ENCODE results near the gene NDUFV1. TPM values are rescaled to one million over a fixed set of nuclear protein-coding genes. Genes with fewer than 3 reads are reported as not detected.

NDUFV1 gene
- total and polyA plus RNA-seq, 2 of the 4 experiments (the other 2 are of a cell fraction) = 120 to 133 TPM

DNA sequence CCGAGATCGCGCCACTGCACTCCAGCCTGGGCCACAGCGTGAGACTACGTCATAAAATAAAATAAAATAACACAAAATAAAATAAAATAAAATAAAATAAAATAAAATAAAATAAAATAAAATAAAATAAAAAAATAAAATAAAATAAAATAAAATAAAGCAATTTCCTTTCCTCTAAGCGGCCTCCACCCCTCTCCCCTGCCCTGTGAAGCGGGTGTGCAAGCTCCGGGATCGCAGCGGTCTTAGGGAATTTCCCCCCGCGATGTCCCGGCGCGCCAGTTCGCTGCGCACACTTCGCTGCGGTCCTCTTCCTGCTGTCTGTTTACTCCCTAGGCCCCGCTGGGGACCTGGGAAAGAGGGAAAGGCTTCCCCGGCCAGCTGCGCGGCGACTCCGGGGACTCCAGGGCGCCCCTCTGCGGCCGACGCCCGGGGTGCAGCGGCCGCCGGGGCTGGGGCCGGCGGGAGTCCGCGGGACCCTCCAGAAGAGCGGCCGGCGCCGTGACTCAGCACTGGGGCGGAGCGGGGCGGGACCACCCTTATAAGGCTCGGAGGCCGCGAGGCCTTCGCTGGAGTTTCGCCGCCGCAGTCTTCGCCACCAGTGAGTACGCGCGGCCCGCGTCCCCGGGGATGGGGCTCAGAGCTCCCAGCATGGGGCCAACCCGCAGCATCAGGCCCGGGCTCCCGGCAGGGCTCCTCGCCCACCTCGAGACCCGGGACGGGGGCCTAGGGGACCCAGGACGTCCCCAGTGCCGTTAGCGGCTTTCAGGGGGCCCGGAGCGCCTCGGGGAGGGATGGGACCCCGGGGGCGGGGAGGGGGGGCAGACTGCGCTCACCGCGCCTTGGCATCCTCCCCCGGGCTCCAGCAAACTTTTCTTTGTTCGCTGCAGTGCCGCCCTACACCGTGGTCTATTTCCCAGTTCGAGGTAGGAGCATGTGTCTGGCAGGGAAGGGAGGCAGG lies 23.2 kb upstream of the NDUFV1 start, which contains the start of gene GSTP1:
TSS of gene GSTP1 (plus strand) at position 566 of the 958 bp plus-strand sequence. CDS start at position 598, 32 bp downstream.
- peaks cover 20% of the 10 kb centered on the region for H3K36me3 ChIP-seq (ENCODE audit: control insufficient read depth, insufficient read depth, low read length)
- TF ChIP-seq RAD21 (IDR thresholded peaks at IDR 0.05; ENCODE audit: low read length) (peak; percentile 62), RFX5 (IDR thresholded peaks at IDR 0.05; ENCODE audit: low read depth, low read length) (no peak), CHD1 (IDR thresholded peaks at IDR 0.05; ENCODE audit: low read depth, low read length) (no peak), FOS (IDR thresholded peaks at IDR 0.05; ENCODE audit: low read depth, low read length) (peak; percentile 51), BHLHE40 (IDR thresholded peaks at IDR 0.05; ENCODE audit: low read depth, low read length) (peak; percentile 71), MAZ (IDR thresholded peaks at IDR 0.05; ENCODE audit: borderline replicate concordance, low read depth, low read length) (peak; percentile 93), MAFK (IDR thresholded peaks at IDR 0.05; ENCODE audit: low read depth, low read length) (peak; percentile 52), CEBPB (IDR thresholded peaks at IDR 0.05; ENCODE audit: low read depth, low read length) (peak; percentile 83), MXI1 (IDR thresholded peaks at IDR 0.05; ENCODE audit: borderline replicate concordance, low read depth, low read length) (0 out of 2 replicates have a peak, but pooled peaks have one; percentile 42)
- TF ChIP-seq, protein P1, sequence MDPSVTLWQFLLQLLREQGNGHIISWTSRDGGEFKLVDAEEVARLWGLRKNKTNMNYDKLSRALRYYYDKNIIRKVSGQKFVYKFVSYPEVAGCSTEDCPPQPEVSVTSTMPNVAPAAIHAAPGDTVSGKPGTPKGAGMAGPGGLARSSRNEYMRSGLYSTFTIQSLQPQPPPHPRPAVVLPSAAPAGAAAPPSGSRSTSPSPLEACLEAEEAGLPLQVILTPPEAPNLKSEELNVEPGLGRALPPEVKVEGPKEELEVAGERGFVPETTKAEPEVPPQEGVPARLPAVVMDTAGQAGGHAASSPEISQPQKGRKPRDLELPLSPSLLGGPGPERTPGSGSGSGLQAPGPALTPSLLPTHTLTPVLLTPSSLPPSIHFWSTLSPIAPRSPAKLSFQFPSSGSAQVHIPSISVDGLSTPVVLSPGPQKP (IDR thresholded peaks at IDR 0.05; ENCODE audit: borderline replicate concordance, low read depth, low read length) = no peak
- TF ChIP-seq, protein P2, sequence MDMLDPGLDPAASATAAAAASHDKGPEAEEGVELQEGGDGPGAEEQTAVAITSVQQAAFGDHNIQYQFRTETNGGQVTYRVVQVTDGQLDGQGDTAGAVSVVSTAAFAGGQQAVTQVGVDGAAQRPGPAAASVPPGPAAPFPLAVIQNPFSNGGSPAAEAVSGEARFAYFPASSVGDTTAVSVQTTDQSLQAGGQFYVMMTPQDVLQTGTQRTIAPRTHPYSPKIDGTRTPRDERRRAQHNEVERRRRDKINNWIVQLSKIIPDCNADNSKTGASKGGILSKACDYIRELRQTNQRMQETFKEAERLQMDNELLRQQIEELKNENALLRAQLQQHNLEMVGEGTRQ (IDR thresholded peaks at IDR 0.05; ENCODE audit: low read depth, low read length) = no peak
- TF ChIP-seq, protein P3, sequence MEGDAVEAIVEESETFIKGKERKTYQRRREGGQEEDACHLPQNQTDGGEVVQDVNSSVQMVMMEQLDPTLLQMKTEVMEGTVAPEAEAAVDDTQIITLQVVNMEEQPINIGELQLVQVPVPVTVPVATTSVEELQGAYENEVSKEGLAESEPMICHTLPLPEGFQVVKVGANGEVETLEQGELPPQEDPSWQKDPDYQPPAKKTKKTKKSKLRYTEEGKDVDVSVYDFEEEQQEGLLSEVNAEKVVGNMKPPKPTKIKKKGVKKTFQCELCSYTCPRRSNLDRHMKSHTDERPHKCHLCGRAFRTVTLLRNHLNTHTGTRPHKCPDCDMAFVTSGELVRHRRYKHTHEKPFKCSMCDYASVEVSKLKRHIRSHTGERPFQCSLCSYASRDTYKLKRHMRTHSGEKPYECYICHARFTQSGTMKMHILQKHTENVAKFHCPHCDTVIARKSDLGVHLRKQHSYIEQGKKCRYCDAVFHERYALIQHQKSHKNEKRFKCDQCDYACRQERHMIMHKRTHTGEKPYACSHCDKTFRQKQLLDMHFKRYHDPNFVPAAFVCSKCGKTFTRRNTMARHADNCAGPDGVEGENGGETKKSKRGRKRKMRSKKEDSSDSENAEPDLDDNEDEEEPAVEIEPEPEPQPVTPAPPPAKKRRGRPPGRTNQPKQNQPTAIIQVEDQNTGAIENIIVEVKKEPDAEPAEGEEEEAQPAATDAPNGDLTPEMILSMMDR (conservative IDR thresholded peaks at IDR 0.05; ENCODE audit: low read depth, low read length) = peak; percentile 88

More for the DNA sequence above, 23.2 kb upstream of the NDUFV1 start, which contains the start of gene GSTP1:
- POLR2A ChIA-PET (ENCODE audit: unreplicated experiment) = interaction anchor here (0.5 kb wide), 1 partner anchor 294 kb away, joined by 7 read pairs; no protein-coding TSS in a partner anchor
- dilution Hi-C loops (cut with HindIII; ENCODE audit: low sequenced_read_pairs, unreplicated experiment) (no loop called here), intact Hi-C loops (cut with micrococcal nuclease) (loop anchor here (1.0 kb wide), 1 partner anchor 75 kb away; the partner anchor contains the start of gene CDK2AP2), in situ Hi-C loops (cut with MboI; ENCODE audit: low sequenced_read_pairs) (no loop called here)
- Histone ChIP-seq H3K79me1 (ENCODE audit: low read depth in 1 of 2, low read length in 2 of 2) (peaks cover 18 to 43% of the 10 kb centered on the region in 2 experiments), H2AK9ac (replicated peaks; ENCODE audit: low read depth, low read length, poor library complexity) (peak within 1 kb of the TSS; percentile 99), H3K4me2 (ENCODE audit: low read depth, low read length) (peak within 1 kb of the TSS; percentile 81), H3K9ac (ENCODE audit: low read depth, low read length) (peak within 1 kb of the TSS; percentile 86), H2BK120ac (ENCODE audit: low read depth, low read length) (peak within 1 kb of the TSS; percentile 39; the same call in 1 of the 2 replicates), H3K23ac (ENCODE audit: low read depth, low read length) (peak within 1 kb of the TSS; percentile 90), H4K5ac (ENCODE audit: low read depth, low read length) (peak within 1 kb of the TSS; percentile 50), H3K18ac (ENCODE audit: low read depth, low read length) (peak within 1 kb of the TSS; percentile 45; the same call in 1 of the 2 replicates), H3K4me1 (ENCODE audit: control insufficient read depth, insufficient read depth, low read length) (peaks cover 14% of the 10 kb centered on the region), H3K27me3 (ENCODE audit: control insufficient read depth, insufficient read depth, low read length) (peaks cover 10% of the 10 kb centered on the region; the same call in 1 of the 2 replicates), H2BK5ac (ENCODE audit: low read depth, low read length, poor library complexity, severe bottlenecking) (peak within 1 kb of the TSS; percentile 76), H4K8ac (ENCODE audit: low read depth in 2 of 2, low read length in 2 of 2) (peak within 1 kb of the TSS; percentile 63 to 84; a peak in 3 of 4 replicates), H2AK5ac (ENCODE audit: low read depth, low read length) (peak within 1 kb of the TSS; percentile 97), H4K20me1 (ENCODE audit: insufficient read depth, low read length) (peaks cover 31% of the 10 kb centered on the region), H3K9me3 (ENCODE audit: control insufficient read depth, insufficient read depth, low read length) (no peaks in the 10 kb centered on the region), H3K27ac (ENCODE audit: insufficient read depth, low read length) (peak within 1 kb of the TSS; percentile 84), H3K14ac (replicated peaks; ENCODE audit: low read depth, low read length) (peak within 1 kb of the TSS; percentile 98), H3K9me1 (ENCODE audit: insufficient read depth, low read length) (peaks cover 16% of the 10 kb centered on the region), H2AFZ (replicated peaks; ENCODE audit: low read length, poor library complexity) (peak within 1 kb of the TSS; percentile 85), H3K56ac (ENCODE audit: extremely low read depth, insufficient read depth, low read length) (peak within 1 kb of the TSS; percentile 59), H3K4ac (ENCODE audit: low read depth, low read length) (peak within 1 kb of the TSS; percentile 91), H2BK20ac (ENCODE audit: low read depth, low read length) (no peak within 1 kb of the TSS), H2BK15ac (ENCODE audit: low read depth, low read length) (no peak within 1 kb of the TSS), H4K91ac (ENCODE audit: insufficient read depth, low read depth, low read length) (peak within 1 kb of the TSS; percentile 55), H3K4me3 (ENCODE audit: insufficient read depth, low read depth, low read length) (peak within 1 kb of the TSS; percentile 77)
- BruUV-seq (replicated peaks) = no TSS peak
- WGBS, 2 experiments (ENCODE audit: extremely low coverage in 2 of 2, insufficient read length in 1 of 2) = 0% methylated on average over 14 of the region's 81 CpGs; no CpG with 5 or more reads in 1 of the 2 experiments
- CTCF ChIA-PET = interaction anchor here (0.9 to 2.3 kb wide), 3 partner anchors 9 to 19 kb away, joined by 3 to 9 read pairs (median 4); no protein-coding TSS in a partner anchor
- peak; percentile 96 for ATAC-seq (ENCODE audit: low read depth)
- peak; percentile 88 for DNase-seq
